Measurements from ENCODE around the gene SERPINE1. TPM values are rescaled to one million over a fixed set of nuclear protein-coding genes. Genes with fewer than 3 reads are reported as not detected.
"Not testable (repeated sequence)": the region's sequence is repeated elsewhere in the genome, so short reads cannot be mapped to it uniquely, and the experiment has no call there.

SERPINE1 gene
- total and polyA plus RNA-seq, 2 experiments from 2014 or later, result 0.97 to 1.2 TPM

DNA sequence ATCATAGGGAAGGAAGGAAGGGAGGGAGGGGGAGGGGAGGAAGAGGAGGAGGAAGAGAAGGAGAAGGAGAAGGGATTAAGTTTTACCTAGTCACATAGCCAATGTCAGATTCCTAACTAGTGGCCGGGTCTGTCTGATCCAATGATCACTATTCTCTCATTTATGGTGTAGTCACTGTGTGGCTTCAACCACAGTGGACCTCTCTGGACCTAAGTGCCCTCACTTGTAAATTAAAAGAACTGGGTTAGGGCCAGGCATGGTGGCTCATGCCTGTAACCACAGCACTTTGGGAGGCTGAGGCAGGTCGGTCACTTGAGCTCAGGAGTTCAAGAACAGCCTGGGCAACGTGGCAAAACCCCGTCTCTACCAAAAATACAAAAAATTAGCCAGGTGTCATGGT is 6.6 kb upstream of the SERPINE1 start:
- TF ChIP-seq, protein P1, sequence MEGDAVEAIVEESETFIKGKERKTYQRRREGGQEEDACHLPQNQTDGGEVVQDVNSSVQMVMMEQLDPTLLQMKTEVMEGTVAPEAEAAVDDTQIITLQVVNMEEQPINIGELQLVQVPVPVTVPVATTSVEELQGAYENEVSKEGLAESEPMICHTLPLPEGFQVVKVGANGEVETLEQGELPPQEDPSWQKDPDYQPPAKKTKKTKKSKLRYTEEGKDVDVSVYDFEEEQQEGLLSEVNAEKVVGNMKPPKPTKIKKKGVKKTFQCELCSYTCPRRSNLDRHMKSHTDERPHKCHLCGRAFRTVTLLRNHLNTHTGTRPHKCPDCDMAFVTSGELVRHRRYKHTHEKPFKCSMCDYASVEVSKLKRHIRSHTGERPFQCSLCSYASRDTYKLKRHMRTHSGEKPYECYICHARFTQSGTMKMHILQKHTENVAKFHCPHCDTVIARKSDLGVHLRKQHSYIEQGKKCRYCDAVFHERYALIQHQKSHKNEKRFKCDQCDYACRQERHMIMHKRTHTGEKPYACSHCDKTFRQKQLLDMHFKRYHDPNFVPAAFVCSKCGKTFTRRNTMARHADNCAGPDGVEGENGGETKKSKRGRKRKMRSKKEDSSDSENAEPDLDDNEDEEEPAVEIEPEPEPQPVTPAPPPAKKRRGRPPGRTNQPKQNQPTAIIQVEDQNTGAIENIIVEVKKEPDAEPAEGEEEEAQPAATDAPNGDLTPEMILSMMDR (conservative IDR thresholded peaks at IDR 0.05; ENCODE audit: low read depth in 2 of 2), result no peak
- no peak for TF ChIP-seq ZNF331 (CRISPR knock-in tag; IDR thresholded peaks at IDR 0.05; ENCODE audit: low read depth)
- no peak for TF ChIP-seq EZH2 (IDR thresholded peaks at IDR 0.05; ENCODE audit: low read depth, unreplicated experiment)
- TF ChIP-seq, protein P2, sequence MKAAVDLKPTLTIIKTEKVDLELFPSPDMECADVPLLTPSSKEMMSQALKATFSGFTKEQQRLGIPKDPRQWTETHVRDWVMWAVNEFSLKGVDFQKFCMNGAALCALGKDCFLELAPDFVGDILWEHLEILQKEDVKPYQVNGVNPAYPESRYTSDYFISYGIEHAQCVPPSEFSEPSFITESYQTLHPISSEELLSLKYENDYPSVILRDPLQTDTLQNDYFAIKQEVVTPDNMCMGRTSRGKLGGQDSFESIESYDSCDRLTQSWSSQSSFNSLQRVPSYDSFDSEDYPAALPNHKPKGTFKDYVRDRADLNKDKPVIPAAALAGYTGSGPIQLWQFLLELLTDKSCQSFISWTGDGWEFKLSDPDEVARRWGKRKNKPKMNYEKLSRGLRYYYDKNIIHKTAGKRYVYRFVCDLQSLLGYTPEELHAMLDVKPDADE (IDR thresholded peaks at IDR 0.05), result no peak
- ATAC-seq (no peak), DNase-seq (ENCODE audit: low spot score) (no peak)
- Mint-ChIP-seq H3K36me3 (ENCODE audit: low read depth) (0 out of 3 replicates have a peak, but pooled peaks cover 3% of the 10 kb centered on the region), H3K9me3 (peaks cover 4% of the 10 kb centered on the region), H3K27ac (no peak overlapping the region), H3K27me3 (ENCODE audit: insufficient read depth, low read depth, poor library complexity) (peaks cover 20% of the 10 kb centered on the region), H3K4me1 (peaks cover 13% of the 10 kb centered on the region), H3K4me3 (no peak overlapping the region)
- Histone ChIP-seq H4K20me1 (replicated peaks; ENCODE audit: insufficient read depth) (no peaks in the 10 kb centered on the region), H3K4me1 (ENCODE audit: insufficient read depth) (peaks cover 18% of the 10 kb centered on the region; the same call in 1 of the 2 replicates), H3K36me3 (ENCODE audit: insufficient read depth) (no peaks in the 10 kb centered on the region), H3K4me2 (no peak overlapping the region), H3K4me3 (no peak overlapping the region), H3F3A (replicated peaks; ENCODE audit: low read depth) (0 out of 2 replicates have a peak, but pooled peaks cover 7% of the 10 kb centered on the region), H2AFZ (peak overlapping the region; percentile 80; the same call in 1 of the 2 replicates), H3K9me2 (ENCODE audit: insufficient read depth) (no peaks in the 10 kb centered on the region), H3K79me2 (replicated peaks; ENCODE audit: insufficient read depth) (no peaks in the 10 kb centered on the region), H3K27me3 (ENCODE audit: insufficient read depth) (no peaks in the 10 kb centered on the region), H3K27ac (ENCODE audit: low read depth) (no peak overlapping the region)

DNA sequence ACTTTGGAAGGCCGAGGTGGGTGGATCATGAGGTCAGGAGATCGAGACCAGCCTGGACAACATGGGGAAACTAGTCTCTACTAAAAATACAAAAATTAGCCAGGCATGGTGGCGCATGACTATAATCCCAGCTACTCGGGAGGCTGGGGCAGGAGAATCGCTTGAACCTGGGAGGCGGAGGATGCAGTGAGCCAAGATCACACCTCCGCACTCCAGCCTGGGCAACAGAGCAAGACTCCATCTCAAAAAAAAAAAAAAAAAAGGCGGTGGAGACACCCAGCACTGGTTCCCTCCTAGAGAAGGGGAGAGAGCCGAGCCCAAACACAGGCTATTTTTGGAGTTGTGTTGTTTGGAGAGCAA is 5.3 kb upstream of the SERPINE1 start:
- H3K36me3 Mint-ChIP-seq (ENCODE audit: low read depth); ATAC-seq; H3K27ac ChIP-seq (ENCODE audit: low read depth); H3K4me3 ChIP-seq; H3K36me3 ChIP-seq (ENCODE audit: insufficient read depth); H3K79me2 ChIP-seq (replicated peaks; ENCODE audit: insufficient read depth); H3K27ac Mint-ChIP-seq; H3K9me3 Mint-ChIP-seq; H3K27me3 ChIP-seq (ENCODE audit: insufficient read depth); DNase-seq (ENCODE audit: low spot score); H3F3A ChIP-seq (replicated peaks; ENCODE audit: low read depth); H3K9me2 ChIP-seq (ENCODE audit: insufficient read depth); H3K4me3 Mint-ChIP-seq; H4K20me1 ChIP-seq (replicated peaks; ENCODE audit: insufficient read depth): not testable (repeated sequence)
- Mint-ChIP-seq H3K27me3 (ENCODE audit: insufficient read depth, low read depth, poor library complexity) (peaks cover 21% of the 10 kb centered on the region), H3K4me1 (peaks cover 17% of the 10 kb centered on the region)
- H3K4me1 ChIP-seq (ENCODE audit: insufficient read depth), result peaks cover 26% of the 10 kb centered on the region; the same call in 1 of the 2 replicates
- peak overlapping the region; percentile 53; the same call in 1 of the 2 replicates for H3K4me2 ChIP-seq
- H2AFZ ChIP-seq, result peak overlapping the region; percentile 89; the same call in 1 of the 2 replicates

Measured in GM23338 (cell line).